A549 treated with Hydrocortisone at 1 μM for 4 hours (cell line): ENCODE measurements around the gene TEX22. TPM values are rescaled to one million over a fixed set of nuclear protein-coding genes. Genes with fewer than 3 reads are reported as not detected.

ENCODE experiments used
- total RNA-seq: library from RNA; stranded (reverse); fragments of 200-300 nt; extraction: Qiagen RNA extraction; gene quantifications from 5 replicates; pipeline ENCODE4 v1.2.3, GENCODE V29; 2022

The TEX22 gene, protein sequence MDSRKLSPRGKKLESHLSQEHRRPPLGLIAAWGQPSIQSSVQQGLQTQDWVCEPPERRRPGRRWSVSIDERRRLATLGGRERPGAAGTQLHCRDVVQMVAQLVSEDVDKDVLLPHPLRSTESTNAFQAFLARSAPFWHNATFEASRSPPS
- total RNA-seq: 0.32 to 0.84 TPM (median 0.36 TPM) in 5 replicates

DNA sequence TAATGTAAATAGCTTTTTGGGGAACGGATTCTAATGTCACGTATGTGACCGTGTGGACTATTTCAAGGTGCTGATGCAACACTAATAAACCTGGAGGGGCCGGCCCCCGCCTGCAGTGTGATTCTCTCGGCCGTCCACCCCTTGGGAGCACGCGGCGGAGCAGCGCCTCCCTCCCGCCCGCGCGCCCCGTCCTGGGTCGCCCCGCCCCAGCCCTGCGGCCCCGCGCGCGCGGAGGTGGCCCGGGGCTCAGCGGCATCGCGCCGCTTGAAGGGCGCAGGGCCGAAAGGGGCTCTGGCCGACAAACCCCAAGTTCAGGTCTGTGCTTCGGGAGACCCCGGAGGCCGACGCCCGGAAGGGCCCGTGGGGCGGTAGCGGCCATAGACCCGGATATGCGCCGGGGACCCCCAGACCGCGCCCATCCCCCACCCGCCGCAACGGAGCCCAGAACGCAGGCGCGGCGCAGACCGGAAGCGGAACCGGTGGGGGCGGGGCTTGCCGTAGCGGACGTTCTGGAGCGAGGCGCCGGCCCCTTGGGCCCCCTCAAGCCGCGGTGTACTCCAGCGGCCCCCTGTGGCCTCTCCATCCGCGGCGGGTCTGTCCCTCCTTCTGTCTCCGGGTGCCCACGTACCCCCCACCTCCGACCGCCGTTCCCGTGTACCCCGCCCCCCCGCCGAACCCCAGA lies at the start of gene TEX22:
Gene TEX22 (plus strand): TSS at position 495 of the 682 bp plus-strand sequence. CDS start 803 bp downstream, outside the sequence.

DNA sequence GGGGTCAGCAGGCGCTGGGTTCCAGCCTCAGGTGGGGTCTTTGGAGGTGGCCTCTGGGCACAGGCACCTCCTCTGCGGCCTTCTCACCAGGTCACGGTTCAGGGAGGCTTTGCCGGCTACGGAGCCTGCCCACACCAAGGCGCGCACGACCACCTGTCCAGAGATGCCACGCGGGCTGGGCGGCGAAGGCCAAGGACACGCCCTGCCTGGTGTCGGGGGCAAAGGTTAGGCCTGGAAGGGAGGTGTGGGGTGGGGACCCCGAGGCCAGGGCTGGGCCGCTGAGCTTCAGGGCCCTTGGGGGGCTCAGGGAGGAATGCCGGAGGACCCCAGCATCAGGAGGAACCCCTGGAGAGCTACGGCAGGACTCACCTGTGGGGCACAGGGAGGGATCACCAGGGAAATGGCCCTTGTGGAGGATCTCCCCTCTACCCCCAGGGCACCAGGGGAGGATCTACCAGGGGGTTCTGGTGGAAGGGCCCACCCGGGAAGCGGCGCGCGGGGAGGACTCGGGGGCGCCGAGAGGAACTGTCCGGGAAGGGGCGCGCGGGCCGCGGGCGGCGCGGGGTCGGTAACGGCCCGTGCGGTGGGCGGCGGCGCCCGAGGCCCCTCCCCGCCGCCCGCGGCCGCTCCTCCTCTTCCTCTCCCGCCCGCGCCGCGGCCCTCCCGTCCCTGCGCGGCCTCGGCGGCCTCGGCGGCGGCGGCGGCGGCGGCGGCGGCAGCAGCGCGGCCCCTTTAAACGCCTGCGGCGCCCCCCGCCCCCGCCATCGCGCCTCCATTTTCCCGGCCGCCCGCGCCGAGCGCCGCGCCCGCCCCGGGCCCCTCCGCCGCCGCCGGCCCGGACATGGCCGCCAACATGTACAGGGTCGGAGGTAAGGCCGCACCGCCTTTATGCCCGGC lies 21.1 kb downstream of the TEX22 start, which contains the start of gene MTA1:
Gene MTA1 (plus strand): TSS at position 633 of the 897 bp plus-strand sequence. CDS start 209 bp downstream, at position 842.

Other genes with a start within 250 kb of the TEX22 start
- 20.6 to 25.9 TPM (median 24.0 TPM) in 5 replicates for gene JAG2, start 229.8 kb upstream of the TEX22 start, total RNA-seq
- gene NUDT14, start 217.2 kb upstream of the TEX22 start, total RNA-seq: 21.0 to 46.0 TPM (median 40.7 TPM) in 5 replicates
- 34.7 to 45.9 TPM (median 41.4 TPM) in 5 replicates for gene BTBD6, start 150.0 kb upstream of the TEX22 start, total RNA-seq
- 24.9 to 27.6 TPM (median 26.4 TPM) in 5 replicates for gene BRF1, start 97.5 kb upstream of the TEX22 start, total RNA-seq
- gene PACS2, start 83.8 kb upstream of the TEX22 start, total RNA-seq: 22.7 to 28.3 TPM (median 24.5 TPM) in 5 replicates
- gene MTA1, start 21.3 kb downstream of the TEX22 start, total RNA-seq: 63.5 to 81.3 TPM (median 77.4 TPM) in 5 replicates
- gene CRIP2, start 76.3 kb downstream of the TEX22 start, total RNA-seq: 116 to 208 TPM (median 198 TPM) in 5 replicates
- gene CRIP1, start 88.3 kb downstream of the TEX22 start, total RNA-seq: 1,531 to 1,939 TPM (median 1,820 TPM) in 5 replicates
- 33.2 to 45.8 TPM (median 44.2 TPM) in 5 replicates for gene TEDC1, start 92.7 kb downstream of the TEX22 start, total RNA-seq
- 4.6 to 9.5 TPM (median 8.0 TPM) in 5 replicates for gene TMEM121, start 128.0 kb downstream of the TEX22 start, total RNA-seq